Esophagus squamous epithelium (tissue), 5 donors: ENCODE results near the gene B3GALT5. TPM values are rescaled to one million over a fixed set of nuclear protein-coding genes. Genes with fewer than 3 reads are reported as not detected.

Experiments used
- DNase-seq: peaks from one replicate; lab custom pipeline; 2025; lab: John Stamatoyannopoulos, UW
- H3K27ac ChIP-seq, 4 donors: fragments of 200-600 bp; sonication (generic); one replicate each; pipeline ENCODE4 v1.5.1; 2016 to 2019; ENCODE audit warnings: mild to moderate bottlenecking in 1 of 4
- H3K27me3 ChIP-seq, 4 donors: fragments of 200-600 bp; sonication (generic); 1 replicate in 3 of 4; 2 replicates in 1 of 4; pipeline versions ENCODE4 v1.5.1 to v1.6.0; 2017 to 2021; ENCODE audit warnings: antibody characterized with exemption in 1 of 4
- H3K36me3 ChIP-seq, 3 donors: fragments of 200-600 bp; sonication (generic); one replicate each; pipeline ENCODE4 v1.5.1; 2016 to 2019
- H3K4me1 ChIP-seq, 3 donors: fragments of 200-600 bp; sonication (generic); one replicate each; pipeline ENCODE4 v1.5.1; 2017 to 2019
- H3K4me3 ChIP-seq, 4 donors: fragments of 200-600 bp; sonication (generic); 1 replicate in 3 of 4; 2 replicates in 1 of 4; pipeline ENCODE4 v1.5.1; 2016 to 2019; ENCODE audit warnings: mild to moderate bottlenecking in 2 of 4, moderate library complexity in 1 of 4
- H3K9me3 ChIP-seq, 3 donors: fragments of 200-600 bp; sonication (generic); one replicate each; pipeline ENCODE4 v1.5.1; 2016 to 2019
- CTCF ChIP-seq, 6 experiments: fragments of 450-650 bp in 4 of 6; fragments of 200-600 bp in 2 of 6; sonication (generic) in 2 of 6; IDR thresholded peaks; one replicate each; pipeline ENCODE4 v1.5.1; 2016 to 2019; ENCODE audit warnings: antibody characterized with exemption in 6 of 6, mild to moderate bottlenecking in 4 of 6, moderate library complexity in 4 of 6
- POLR2A ChIP-seq, 4 donors: fragments of 450-650 bp; IDR thresholded peaks; one replicate each; pipeline ENCODE4 v1.6.1; 2017; ENCODE audit warnings: antibody characterized with exemption in 4 of 4, mild to moderate bottlenecking in 4 of 4, moderate library complexity in 3 of 4
- WGBS, 2 donors: methylation state at CpG; one replicate each; pipeline ENCODE4 v1.1.5; 2018; 5-methylcytosine and 5-hydroxymethylcytosine counted together
- intact Hi-C: fragments of 100-400 bp; cut with DNase I; formaldehyde crosslinking; loops from one replicate; pipeline ENCODE4 v1.15.0; 2022
- total RNA-seq, 4 donors: library from RNA; depleted of rRNA; stranded (reverse); fragments of >200 nt; gene quantifications; one replicate each; pipeline ENCODE4 v1.1.0, GENCODE V29; 2016
- donor health status: DM: yes; HTN: yes; CAD: no.

B3GALT5 gene
- total RNA-seq, 4 donors from 2014 or later = 0.19 to 2.6 (median 0.64) TPM

GRCh38 chr21:39602793-39603192 is 9.9 kb upstream of the B3GALT5 start:
- Histone ChIP-seq H3K36me3 (no peaks in the 10 kb centered on the region), H3K9me3 (no peaks in the 10 kb centered on the region), H3K4me1 (no peaks in the 10 kb centered on the region), H3K27ac (no peak overlapping the region), H3K27me3 (peaks cover 0 to 10% (median 0%) of the 10 kb centered on the region in 4 donors), H3K4me3 (no peak overlapping the region)
- intact Hi-C loops = no loop called here
- TF ChIP-seq POLR2A (IDR thresholded peaks at IDR 0.05) (no peak), CTCF (IDR thresholded peaks at IDR 0.05) (no peak)
- WGBS, 2 donors = 84 to 90% methylated on average over 4 of the region's 4 CpGs
- DNase-seq = no peak

GRCh38 chr21:39604951-39605350 is 7.8 kb upstream of the B3GALT5 start:
- Histone ChIP-seq H3K27me3 (peaks cover 0 to 18% (median 0%) of the 10 kb centered on the region in 4 donors), H3K4me3 (no peak overlapping the region), H3K36me3 (no peaks in the 10 kb centered on the region), H3K9me3 (no peaks in the 10 kb centered on the region), H3K27ac (no peak overlapping the region), H3K4me1 (no peaks in the 10 kb centered on the region)
- DNase-seq = no peak
- 73 to 88% methylated on average over 5 to 8 of the region's 8 CpGs for WGBS, 2 donors
- TF ChIP-seq POLR2A (IDR thresholded peaks at IDR 0.05) = no peak
- TF ChIP-seq CTCF (IDR thresholded peaks at IDR 0.05) = no peak
- intact Hi-C loops = no loop called here

- intact Hi-C loops = no loop called here
- H3K27ac ChIP-seq = no peak overlapping the region
- DNase-seq = no peak
- 64 to 77% methylated on average over 3 of the region's 3 CpGs for WGBS, 2 donors
- TF ChIP-seq POLR2A (IDR thresholded peaks at IDR 0.05) (no peak), CTCF (IDR thresholded peaks at IDR 0.05) (no peak)
- peaks cover 3 to 65% (median 9%) of the 10 kb centered on the region in 4 donors for H3K27me3 ChIP-seq
- H3K9me3 ChIP-seq = no peaks in the 10 kb centered on the region
- H3K4me3 ChIP-seq = no peak overlapping the region
- H3K4me1 ChIP-seq = peaks cover 0 to 16% (median 0%) of the 10 kb centered on the region in 3 donors
- no peaks in the 10 kb centered on the region for H3K36me3 ChIP-seq
Observed at GRCh38 chr21:39610703-39611102, 2.0 kb upstream of the B3GALT5 start.

- TF ChIP-seq POLR2A (IDR thresholded peaks at IDR 0.05) = no peak
- TF ChIP-seq CTCF (IDR thresholded peaks at IDR 0.05) = no peak
- intact Hi-C loops = no loop called here
- Histone ChIP-seq H3K4me1 (peaks cover 0 to 16% (median 0%) of the 10 kb centered on the region in 3 donors), H3K9me3 (no peaks in the 10 kb centered on the region), H3K4me3 (peak overlapping the region in 1 of 4 donors; percentile 59), H3K36me3 (no peaks in the 10 kb centered on the region), H3K27ac (no peak overlapping the region), H3K27me3 (peaks cover 3 to 75% (median 9%) of the 10 kb centered on the region in 4 donors)
- WGBS, 2 donors = 14 to 25% methylated on average over 5 to 17 of the region's 19 CpGs
- DNase-seq = no peak
Observed at GRCh38 chr21:39611551-39612190, 1.1 kb upstream of the B3GALT5 start.

- no peak for DNase-seq
- Histone ChIP-seq H3K27ac (no peak overlapping the region), H3K4me3 (peak overlapping the region in 2 of 4 donors; percentile 24 to 59), H3K9me3 (no peaks in the 10 kb centered on the region), H3K4me1 (peaks cover 0 to 16% (median 0%) of the 10 kb centered on the region in 3 donors), H3K36me3 (no peaks in the 10 kb centered on the region), H3K27me3 (peaks cover 3 to 75% (median 9%) of the 10 kb centered on the region in 4 donors)
- intact Hi-C loops = no loop called here
- TF ChIP-seq CTCF (IDR thresholded peaks at IDR 0.05) = no peak
- TF ChIP-seq POLR2A (IDR thresholded peaks at IDR 0.05) = no peak
- WGBS, 2 donors = 11 to 18% methylated on average over 14 to 29 of the region's 47 CpGs
Observed at GRCh38 chr21:39613041-39613934, 548 bp downstream of the B3GALT5 start.
